Caco-2 (cell line): Measurements from ENCODE around the gene PAQR4. TPM values are rescaled to one million over a fixed set of nuclear protein-coding genes. Genes with fewer than 3 reads are reported as not detected.

Source experiments
- BruUV-seq: library from RNA; stranded (reverse); fragments of 400-500 nt; replicated peaks from 2 replicates; lab custom pipeline; 2021; lab: Mats Ljungman, UMichigan
- CTCF ChIA-PET: fragments of 300-600 bp; sonication (Branson Sonifier 250); formaldehyde crosslinking; loops from one replicate; lab custom pipeline; 2022; ENCODE audit warnings: antibody characterized with exemption; lab: Charles Lee
- POLR2A ChIA-PET: fragments of 300-600 bp; sonication (Branson Sonifier 250); formaldehyde crosslinking; loops from one replicate; lab custom pipeline; 2022; ENCODE audit warnings: antibody characterized with exemption; lab: Charles Lee
- DNase-seq, 2 experiments: peaks; one replicate each; pipeline versions ENCODE4 v3.0.0 to v3.0.0-alpha.2; 2020 to 2022
- H3K27me3 ChIP-seq: replicated peaks from 2 replicates; pipeline ENCODE4 v1.6.0; 2011; ENCODE audit warnings: low read length; ENCODE audit not compliant: control insufficient read depth, insufficient read depth
- H3K36me3 ChIP-seq: 2 replicates; pipeline ENCODE4 v1.5.1; 2011; ENCODE audit warnings: low read length; ENCODE audit not compliant: control insufficient read depth, insufficient read depth
- H3K4me1 ChIP-seq: fragments of 250-450 bp; sonication (Bioruptor Pico); 2 replicates; pipeline ENCODE4 v1.5.1; 2020; ENCODE audit warnings: mild to moderate bottlenecking
- H3K4me3 ChIP-seq: 2 replicates; pipeline ENCODE4 v1.5.1; 2011; ENCODE audit warnings: low read depth, mild to moderate bottlenecking, control low read depth, low read length
- H3K9me3 ChIP-seq: fragments of 250-450 bp; sonication (Bioruptor Pico); 2 replicates; pipeline ENCODE4 v1.5.1; 2020; ENCODE audit warnings: mild to moderate bottlenecking, moderate library complexity
- H3K27ac Mint-ChIP-seq: one replicate; pipeline ENCODE4 v1.8.0; 2022; ENCODE audit warnings: mixed read lengths; ENCODE audit not compliant: unreplicated experiment
- H3K27me3 Mint-ChIP-seq: one replicate; pipeline ENCODE4 v1.8.0; 2022; ENCODE audit warnings: mixed read lengths; ENCODE audit not compliant: insufficient read depth, unreplicated experiment
- H3K36me3 Mint-ChIP-seq: one replicate; pipeline ENCODE4 v1.8.0; 2022; ENCODE audit warnings: mild to moderate bottlenecking, mixed read lengths; ENCODE audit not compliant: insufficient read depth, unreplicated experiment
- H3K4me1 Mint-ChIP-seq: one replicate; pipeline ENCODE4 v1.8.0; 2022; ENCODE audit warnings: low read depth, mixed read lengths; ENCODE audit not compliant: unreplicated experiment
- H3K4me3 Mint-ChIP-seq: one replicate; pipeline ENCODE4 v1.8.0; 2022; ENCODE audit warnings: mild to moderate bottlenecking, moderate library complexity, mixed read lengths; ENCODE audit not compliant: unreplicated experiment
- H3K9me3 Mint-ChIP-seq: one replicate; pipeline ENCODE4 v1.8.0; 2022; ENCODE audit warnings: mixed read lengths; ENCODE audit not compliant: unreplicated experiment
- CTCF ChIP-seq, 2 experiments: fragments of 200-600 bp in 1 of 2; IDR thresholded peaks; 1 replicate in 1 of 2; 2 replicates in 1 of 2; pipeline versions ENCODE4 v1.5.1 to v1.8.0; 2011 to 2022; ENCODE audit warnings: antibody characterized with exemption in 1 of 2, control low read depth in 1 of 2, inconsistent platforms in 1 of 2, low read depth in 1 of 2, low read length in 1 of 2, mild to moderate bottlenecking in 1 of 2, moderate library complexity in 1 of 2; ENCODE audit not compliant: insufficient read depth in 1 of 2, severe bottlenecking in 1 of 2, unreplicated experiment in 1 of 2
- intact Hi-C: fragments of 100-400 bp; cut with micrococcal nuclease; formaldehyde crosslinking; loops from one replicate; pipeline ENCODE4 v1.10.0; 2022; ENCODE audit not compliant: unreplicated experiment
- total RNA-seq: library from RNA; stranded (reverse); gene quantifications from 2 replicates; pipeline ENCODE4 v1.2.3, GENCODE V29; 2022

Gene PAQR4
- total RNA-seq, 1 experiment from 2014 or later = 12.0 TPM

DNA sequence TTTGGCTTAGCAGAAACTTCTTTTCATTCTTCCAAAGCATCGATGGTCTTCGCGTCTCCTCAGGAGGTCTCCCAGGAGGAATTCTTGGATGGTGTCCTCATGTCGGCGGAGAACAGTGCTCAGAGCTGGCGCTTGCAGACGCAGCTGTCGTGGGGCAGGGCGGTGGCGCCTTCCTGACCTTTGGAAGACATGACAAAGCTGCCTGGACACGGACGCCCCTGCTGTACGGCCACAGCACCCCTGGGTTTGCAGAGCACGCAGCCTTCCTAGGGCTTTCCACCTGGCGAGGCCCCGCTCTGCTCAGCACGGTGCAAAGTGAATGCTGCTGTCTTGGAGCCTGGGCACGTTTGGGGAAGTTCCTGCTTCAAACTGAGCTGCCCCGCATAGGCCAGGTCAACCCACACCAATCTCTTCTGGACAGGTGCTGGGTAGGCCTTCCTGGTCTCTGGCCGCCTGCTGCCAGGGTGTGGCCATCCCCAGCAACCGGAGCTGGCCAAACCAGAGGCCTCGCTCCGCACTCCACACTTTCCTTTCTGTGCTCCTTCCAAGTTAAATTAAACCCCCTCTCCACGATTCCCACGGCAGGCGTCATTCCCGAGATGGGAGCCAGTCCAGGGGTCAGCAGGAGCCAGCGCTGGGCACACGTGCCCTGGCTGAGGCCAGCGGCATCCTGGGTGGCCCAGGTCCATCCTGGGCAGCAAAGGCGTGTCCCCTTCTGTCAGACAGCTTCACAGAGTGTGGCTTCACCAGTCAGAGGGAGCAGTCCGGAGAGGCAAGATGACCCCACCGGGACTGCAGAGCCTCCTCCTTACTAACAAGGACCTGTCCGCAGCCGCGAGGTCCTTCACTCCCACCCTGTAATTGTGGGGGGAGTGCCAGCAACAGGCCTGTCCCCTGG is 20.1 kb upstream of the PAQR4 start:
- intact Hi-C loops = no loop called here
- no peak overlapping the region for H3K27ac Mint-ChIP-seq
- DNase-seq = no peak
- ChIA-PET POLR2A (no interaction called here), CTCF (no interaction called here)
- no peaks in the 10 kb centered on the region for H3K4me1 Mint-ChIP-seq
- H3K4me3 ChIP-seq = no peak overlapping the region
- no TSS peak for BruUV-seq
- no peaks in the 10 kb centered on the region for H3K36me3 ChIP-seq
- no peaks in the 10 kb centered on the region for H3K27me3 Mint-ChIP-seq
- H3K36me3 Mint-ChIP-seq = peaks cover 6% of the 10 kb centered on the region
- H3K9me3 Mint-ChIP-seq = no peaks in the 10 kb centered on the region
- H3K27me3 ChIP-seq = no peaks in the 10 kb centered on the region
- H3K9me3 ChIP-seq = no peaks in the 10 kb centered on the region
- no peak for TF ChIP-seq CTCF (IDR thresholded peaks at IDR 0.05; ENCODE audit: insufficient read depth in 1 of 2, low read depth in 1 of 2, low read length in 1 of 2, severe bottlenecking in 1 of 2, unreplicated experiment in 1 of 2)
- no peaks in the 10 kb centered on the region for H3K4me1 ChIP-seq
- no peak overlapping the region for H3K4me3 Mint-ChIP-seq

- Mint-ChIP-seq H3K4me1 (no peaks in the 10 kb centered on the region), H3K36me3 (peaks cover 6% of the 10 kb centered on the region), H3K27ac (no peak overlapping the region), H3K9me3 (no peaks in the 10 kb centered on the region), H3K27me3 (no peaks in the 10 kb centered on the region), H3K4me3 (no peak overlapping the region)
- Histone ChIP-seq H3K4me1 (no peaks in the 10 kb centered on the region), H3K4me3 (no peak overlapping the region), H3K9me3 (no peaks in the 10 kb centered on the region), H3K27me3 (no peaks in the 10 kb centered on the region), H3K36me3 (no peaks in the 10 kb centered on the region)
- BruUV-seq = no TSS peak
- no peak for TF ChIP-seq CTCF (IDR thresholded peaks at IDR 0.05; ENCODE audit: insufficient read depth in 1 of 2, low read depth in 1 of 2, low read length in 1 of 2, severe bottlenecking in 1 of 2, unreplicated experiment in 1 of 2)
- ChIA-PET POLR2A (no interaction called here), CTCF (no interaction called here)
- intact Hi-C loops = no loop called here
- DNase-seq = no peak
Observed at GRCh38 chr16:2949705-2950352, 19.3 kb upstream of the PAQR4 start.

DNA sequence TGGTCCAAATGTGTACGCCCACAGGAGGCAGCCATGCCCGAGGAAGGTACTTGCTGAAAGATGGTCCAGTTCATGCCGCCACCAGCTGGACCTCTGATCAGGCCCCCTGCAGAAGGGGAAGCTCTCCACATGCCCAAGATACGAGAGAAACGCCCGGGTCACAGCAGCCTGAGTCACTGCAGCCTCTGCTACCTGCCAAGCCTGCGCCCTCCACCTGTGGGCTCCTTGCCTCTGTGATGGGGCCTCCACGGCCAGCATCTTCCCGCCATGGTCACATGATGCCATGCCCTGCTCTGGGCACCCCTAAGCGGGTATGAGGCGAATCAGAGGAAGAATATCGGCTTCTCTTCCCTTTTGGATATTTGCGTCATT is 18.8 kb upstream of the PAQR4 start:
- no TSS peak for BruUV-seq

More for the DNA sequence above, 18.8 kb upstream of the PAQR4 start:
- Mint-ChIP-seq H3K4me1 (no peaks in the 10 kb centered on the region), H3K27me3 (no peaks in the 10 kb centered on the region), H3K9me3 (no peaks in the 10 kb centered on the region), H3K36me3 (peaks cover 6% of the 10 kb centered on the region), H3K4me3 (no peak overlapping the region), H3K27ac (no peak overlapping the region)
- Histone ChIP-seq H3K4me3 (no peak overlapping the region), H3K36me3 (no peaks in the 10 kb centered on the region), H3K9me3 (no peaks in the 10 kb centered on the region), H3K4me1 (no peaks in the 10 kb centered on the region), H3K27me3 (no peaks in the 10 kb centered on the region)
- ChIA-PET POLR2A (no interaction called here), CTCF (interaction anchor here (0.7 kb wide), 1 partner anchor 11 kb away, joined by 3 read pairs; no protein-coding TSS in a partner anchor)
- intact Hi-C loops = no loop called here
- no peak for TF ChIP-seq CTCF (IDR thresholded peaks at IDR 0.05; ENCODE audit: insufficient read depth in 1 of 2, low read depth in 1 of 2, low read length in 1 of 2, severe bottlenecking in 1 of 2, unreplicated experiment in 1 of 2)
- DNase-seq = no peak
